Panc1 (cell line): ENCODE data around the gene POC1B.

ENCODE experiments used
- CTCF ChIP-seq: fragments of 450-650 bp; IDR thresholded peaks from 2 replicates; pipeline ENCODE4 v1.5.1; 2017; ENCODE audit warnings: mild to moderate bottlenecking
- POLR2AphosphoS5 ChIP-seq: IDR thresholded peaks from 2 replicates; pipeline ENCODE4 v1.6.1; 2012; ENCODE audit warnings: mild to moderate bottlenecking, low read depth, low read length, moderate library complexity
- REST ChIP-seq, 2 experiments: IDR thresholded peaks; 2 replicates each; pipeline ENCODE4 v1.6.1; 2011 to 2012; ENCODE audit warnings: low read depth in 2 of 2, control low read depth in 1 of 2, low read length in 1 of 2, mild to moderate bottlenecking in 1 of 2, moderate library complexity in 1 of 2; ENCODE audit not compliant: insufficient read depth in 1 of 2

DNA sequence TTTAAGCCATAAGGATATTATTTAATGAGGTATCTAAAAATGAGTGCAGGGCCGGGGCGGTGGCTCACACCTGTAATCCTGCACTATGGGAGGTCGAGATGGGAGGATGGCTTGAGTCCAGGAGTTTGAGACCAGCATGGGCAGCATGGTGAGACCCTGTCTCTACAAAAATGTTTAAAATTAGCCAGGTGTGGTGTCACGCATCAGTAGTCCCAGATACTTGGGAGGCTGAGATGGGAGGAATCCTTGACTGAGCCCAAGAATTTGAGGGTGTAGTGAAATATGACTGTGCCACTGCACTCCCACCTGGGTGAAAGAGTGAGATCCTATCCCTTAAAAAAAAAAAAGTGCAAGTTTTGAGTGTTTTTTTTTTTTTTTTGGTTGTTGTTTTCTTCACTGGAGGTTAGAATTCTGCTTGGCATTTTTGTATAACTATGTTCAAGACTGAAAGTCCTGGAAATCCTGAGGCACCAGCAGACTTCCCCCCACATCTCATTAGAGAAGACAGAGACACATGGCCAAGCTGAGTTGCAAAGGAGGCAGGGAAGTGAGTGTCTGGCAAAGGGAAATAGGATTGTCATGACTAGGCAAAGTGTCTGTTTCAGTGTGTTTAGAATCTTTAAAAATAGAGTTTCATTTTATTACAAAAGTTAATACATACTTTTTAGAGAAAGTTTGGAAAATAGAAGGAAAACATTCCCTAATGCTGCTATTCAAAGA lies 120.1 kb downstream of the POC1B start:
- no peak for TF ChIP-seq CTCF
- no peak for TF ChIP-seq POLR2AphosphoS5
- TF ChIP-seq REST (IDR thresholded peaks at IDR 0.05; ENCODE audit: insufficient read depth in 1 of 2, low read depth in 2 of 2, low read length in 1 of 2) = no peak
